NCI-H446 treated with DMSO at 0.1 percent for 48 hours (cell line): ENCODE data around the gene SLC25A22.

ENCODE experiments used
- DNase-seq: peaks from one replicate; lab custom pipeline; 2025; lab: John Stamatoyannopoulos, UW

SLC25A22 gene

GRCh38 chr11:821512-822371, 23.7 kb upstream of the SLC25A22 start:
- DNase-seq, result no peak

DNA sequence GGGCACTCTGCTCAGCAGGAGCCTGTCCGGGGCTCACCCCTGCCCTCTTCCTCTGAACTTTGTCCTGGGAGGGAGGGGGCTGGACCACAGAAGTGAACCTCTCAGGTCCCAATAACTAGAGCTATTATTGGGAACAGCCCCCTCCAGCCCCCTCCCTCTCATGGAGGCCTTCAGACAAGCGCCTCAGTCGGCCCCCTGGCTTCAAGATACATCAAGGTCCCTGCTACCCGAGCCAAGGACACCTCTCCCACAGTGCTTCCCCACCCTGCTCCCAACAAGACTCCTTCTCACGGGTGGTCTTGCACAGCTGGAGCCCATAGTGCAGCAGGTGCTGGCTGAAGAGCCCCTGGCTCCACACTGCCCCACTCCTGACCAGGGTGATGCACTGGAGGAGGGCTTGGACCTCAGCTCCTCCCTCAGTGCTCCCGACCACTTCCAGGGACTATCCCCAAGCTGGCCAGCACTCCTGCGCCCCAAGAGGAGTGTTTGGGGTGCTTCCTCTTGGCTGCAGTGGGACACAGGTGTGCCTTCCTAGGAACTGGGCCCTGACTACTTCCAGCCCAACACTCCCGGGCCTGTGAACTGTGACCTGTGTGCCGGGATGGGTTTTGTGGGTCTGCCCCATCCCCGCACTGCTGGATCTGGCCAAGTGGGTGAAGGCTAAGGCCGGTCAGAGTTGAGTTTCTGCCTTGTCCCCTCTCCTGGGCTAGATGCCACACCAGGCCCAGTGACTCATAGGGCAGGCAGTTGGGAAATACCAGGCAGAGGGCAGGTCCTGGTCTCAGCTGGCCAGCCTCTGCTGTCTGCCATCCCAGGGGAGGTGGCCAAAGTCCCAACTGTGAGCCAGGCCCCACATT, 22.8 kb upstream of the SLC25A22 start:
- DNase-seq, result no peak

DNA sequence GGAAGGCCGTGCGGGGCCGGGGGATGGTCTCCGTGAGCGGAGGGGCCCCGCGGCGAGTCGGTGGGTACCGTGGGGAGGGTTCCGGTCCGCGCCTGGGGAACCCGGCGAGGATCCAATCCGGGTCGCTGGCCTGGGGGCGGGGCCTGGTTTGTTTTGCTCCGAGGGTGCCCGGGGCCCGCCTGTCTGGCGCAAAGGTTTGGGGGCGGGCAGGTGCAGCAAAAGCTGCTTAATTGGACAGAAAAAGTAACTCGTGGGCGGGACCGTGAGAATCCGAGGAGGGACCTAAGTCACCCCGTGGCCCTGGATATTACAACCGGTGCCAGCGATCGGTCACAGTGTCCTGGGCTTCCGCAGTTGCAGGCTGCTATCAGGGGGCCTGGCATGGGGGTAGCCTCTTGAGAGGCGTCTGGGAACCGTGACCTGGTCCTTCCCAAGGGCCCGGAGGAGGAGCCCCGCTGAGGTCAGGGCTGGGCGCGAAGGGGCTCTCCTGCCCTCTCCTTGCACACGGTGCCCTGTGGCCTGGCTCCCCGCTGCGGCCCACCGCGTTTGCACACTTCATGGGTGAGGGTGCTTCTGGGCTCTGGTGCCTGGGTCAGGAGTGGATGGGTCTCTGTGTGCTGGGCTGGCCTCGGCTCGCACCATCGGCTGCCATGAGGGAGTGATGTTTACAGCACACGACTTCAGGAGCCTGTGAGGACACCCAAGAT, 22.0 kb upstream of the SLC25A22 start:
- peak; percentile 40 for DNase-seq

GRCh38 chr11:819129-819931, 21.2 kb upstream of the SLC25A22 start:
- DNase-seq, result peak; percentile 78

DNA sequence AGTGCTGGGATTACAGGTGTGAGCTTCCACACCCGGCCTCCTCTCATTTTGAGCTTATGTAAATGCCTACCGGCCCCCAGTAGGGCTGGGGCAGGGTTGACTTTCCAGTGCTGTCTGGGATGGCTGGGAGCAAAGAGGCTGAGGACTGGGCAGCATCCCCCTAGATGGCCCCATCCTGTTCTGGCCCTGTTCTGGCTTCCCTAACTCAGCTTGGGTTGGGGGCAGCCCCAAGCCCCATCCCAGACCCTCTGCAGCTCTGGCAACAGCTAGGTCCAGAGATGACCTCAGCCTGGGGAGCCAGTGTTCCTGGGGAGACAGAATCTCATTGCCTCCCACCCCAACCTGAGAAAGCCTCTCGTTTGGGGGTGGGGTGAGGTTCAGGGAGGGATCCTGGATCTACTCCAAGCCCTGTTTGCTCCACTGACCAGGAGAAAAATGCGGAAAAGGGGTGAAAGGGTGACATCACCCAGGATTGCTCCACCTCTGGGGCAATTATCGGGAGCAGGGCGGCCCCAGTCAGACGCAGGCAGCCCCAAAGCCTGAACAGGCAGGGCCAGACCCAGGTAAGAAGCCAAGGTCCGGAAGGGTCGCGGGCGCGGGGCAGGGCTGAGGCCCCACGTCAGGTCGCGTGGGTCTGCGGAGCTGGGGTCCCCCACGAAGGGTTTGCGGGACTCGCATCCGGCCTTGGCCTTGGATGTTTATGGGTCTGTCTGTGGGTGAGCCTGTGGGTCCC, 20.5 kb upstream of the SLC25A22 start, which contains the start of gene PNPLA2:
PNPLA2 (plus strand) TSS at position 519 of the 733 bp plus-strand sequence. CDS start 805 bp downstream, outside the sequence.
- no peak for DNase-seq

DNA sequence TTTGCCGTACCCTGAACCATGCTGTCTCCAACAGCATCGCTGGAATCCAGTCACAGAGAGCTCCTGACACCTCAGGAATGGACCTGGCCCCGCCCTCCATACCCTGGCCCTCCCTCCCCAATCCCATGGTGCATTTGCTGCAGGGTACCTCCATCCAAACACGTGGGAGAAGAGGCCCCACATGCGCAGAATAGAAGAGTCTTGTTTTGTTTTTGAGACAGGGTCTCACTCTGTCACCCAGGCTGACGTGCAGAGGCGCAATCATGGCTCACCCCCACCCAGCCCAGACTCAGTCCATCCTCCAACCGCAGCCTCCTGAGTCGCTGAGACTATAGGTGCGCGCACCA, 18.3 kb upstream of the SLC25A22 start:
- DNase-seq, result no peak

DNA sequence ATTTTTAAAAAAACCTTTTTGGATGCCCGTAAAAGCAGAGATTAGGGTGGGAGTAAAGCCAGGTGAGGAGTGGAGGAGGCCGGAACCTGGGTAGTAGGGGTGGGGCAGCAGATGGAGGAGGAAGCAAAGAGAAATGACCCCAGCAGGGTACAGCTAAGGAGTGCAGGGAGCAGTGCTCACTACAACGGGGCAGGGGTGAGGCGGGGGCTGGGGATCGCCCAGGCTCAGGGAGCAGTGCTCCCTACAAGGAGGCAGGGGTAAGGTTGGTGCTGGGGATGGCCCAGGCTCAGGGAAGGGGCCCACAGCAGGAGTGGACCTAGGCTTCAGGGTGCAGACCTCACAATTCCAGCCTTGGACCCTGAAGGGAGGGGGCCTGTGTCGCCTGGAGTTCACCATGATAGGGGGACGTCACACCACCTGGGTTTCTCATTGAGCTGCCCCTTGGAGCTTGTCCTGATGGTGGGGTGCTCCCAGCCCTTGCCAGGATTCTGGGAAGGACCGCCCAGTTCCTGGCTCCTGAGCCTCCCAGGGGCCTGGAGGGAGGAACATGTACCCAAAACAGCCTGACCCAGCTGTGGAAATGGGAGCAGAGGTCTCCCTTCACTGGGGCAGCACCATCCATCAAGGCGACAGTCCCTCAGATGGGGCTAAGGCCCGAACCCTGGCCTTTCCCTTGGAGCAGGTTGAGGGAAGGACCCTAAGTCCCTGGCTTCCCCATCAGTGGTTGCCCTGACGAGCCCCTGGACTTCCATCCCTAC, 17.8 kb upstream of the SLC25A22 start:
- DNase-seq, result no peak

GRCh38 chr11:813456-814096, 15.5 kb upstream of the SLC25A22 start:
- DNase-seq, result no peak

- DNase-seq, result no peak
Observed at GRCh38 chr11:813072-813455, 15.0 kb upstream of the SLC25A22 start.

GRCh38 chr11:812390-812789, 14.3 kb upstream of the SLC25A22 start:
- DNase-seq, result no peak

GRCh38 chr11:811446-812245, 13.6 kb upstream of the SLC25A22 start:
- DNase-seq, result no peak

- DNase-seq, result no peak
Observed at GRCh38 chr11:810040-810567, 12.0 kb upstream of the SLC25A22 start.

- DNase-seq, result peak; percentile 94
Observed at GRCh38 chr11:809287-810039, 11.4 kb upstream of the SLC25A22 start, which contains the start of gene RPLP2. TSS of gene RPLP2 (plus strand) at chr11:809967. CDS start at chr11:810235, 268 bp downstream.

DNA sequence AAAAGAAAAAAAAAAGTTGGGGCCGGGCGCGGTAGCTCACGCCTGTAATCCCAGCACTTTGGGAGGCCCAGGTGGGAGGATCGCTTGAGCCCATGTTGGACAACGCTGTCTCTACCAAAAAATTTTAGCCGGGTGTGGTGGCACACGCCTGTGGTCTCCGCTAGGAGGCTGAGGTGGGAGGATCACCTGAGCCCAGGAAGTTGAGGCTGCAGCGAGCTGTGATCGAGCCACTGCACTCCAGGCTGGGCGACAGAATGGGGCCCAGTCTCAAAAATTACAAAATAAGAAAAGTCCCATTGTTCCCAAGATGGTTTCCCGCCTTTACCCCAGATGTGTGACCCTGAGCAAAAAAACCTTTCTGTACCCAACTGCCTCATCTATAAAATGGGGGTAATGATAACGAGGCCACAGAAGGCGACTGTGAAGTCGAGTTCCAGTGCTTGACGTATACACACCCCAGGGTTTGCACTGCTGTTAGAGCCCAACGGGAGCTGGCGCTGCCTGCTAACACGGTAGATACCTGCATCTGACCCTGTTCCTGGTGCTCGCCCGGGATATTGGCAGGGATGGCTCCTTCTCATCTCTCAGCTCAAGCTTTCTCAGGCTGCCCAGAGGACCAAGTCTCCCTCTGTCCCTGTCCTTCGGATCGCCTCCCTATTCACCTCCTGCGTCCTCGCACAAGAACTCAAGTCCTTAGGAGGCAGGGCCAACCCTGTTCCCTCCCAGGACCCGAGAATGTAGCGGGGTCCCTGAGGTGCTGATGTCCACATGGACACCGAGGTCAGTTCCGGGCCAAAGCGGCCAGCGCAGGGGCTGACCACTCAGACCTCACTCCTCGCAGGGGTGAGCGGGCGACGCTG, 10.6 kb upstream of the SLC25A22 start:
- no peak for DNase-seq

DNA sequence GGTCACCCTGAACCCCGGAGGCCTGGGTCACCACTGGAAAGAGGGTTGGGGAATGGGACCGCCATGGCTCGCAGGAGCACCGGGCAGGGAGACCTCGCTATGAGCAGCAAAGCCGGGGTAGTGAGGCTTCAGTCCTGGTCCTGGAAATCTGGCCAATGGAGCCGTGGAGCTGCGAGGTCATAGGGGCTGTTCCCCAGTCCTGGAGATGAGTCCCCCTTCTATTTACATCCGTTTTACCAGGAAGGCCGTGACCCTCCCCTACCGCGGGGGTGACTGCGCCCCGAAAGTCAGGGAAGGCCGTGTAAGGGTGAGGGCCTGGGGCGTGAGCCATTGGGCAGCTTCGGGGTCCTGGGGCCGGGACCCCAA, 6.5 kb upstream of the SLC25A22 start:
- no peak for DNase-seq

DNA sequence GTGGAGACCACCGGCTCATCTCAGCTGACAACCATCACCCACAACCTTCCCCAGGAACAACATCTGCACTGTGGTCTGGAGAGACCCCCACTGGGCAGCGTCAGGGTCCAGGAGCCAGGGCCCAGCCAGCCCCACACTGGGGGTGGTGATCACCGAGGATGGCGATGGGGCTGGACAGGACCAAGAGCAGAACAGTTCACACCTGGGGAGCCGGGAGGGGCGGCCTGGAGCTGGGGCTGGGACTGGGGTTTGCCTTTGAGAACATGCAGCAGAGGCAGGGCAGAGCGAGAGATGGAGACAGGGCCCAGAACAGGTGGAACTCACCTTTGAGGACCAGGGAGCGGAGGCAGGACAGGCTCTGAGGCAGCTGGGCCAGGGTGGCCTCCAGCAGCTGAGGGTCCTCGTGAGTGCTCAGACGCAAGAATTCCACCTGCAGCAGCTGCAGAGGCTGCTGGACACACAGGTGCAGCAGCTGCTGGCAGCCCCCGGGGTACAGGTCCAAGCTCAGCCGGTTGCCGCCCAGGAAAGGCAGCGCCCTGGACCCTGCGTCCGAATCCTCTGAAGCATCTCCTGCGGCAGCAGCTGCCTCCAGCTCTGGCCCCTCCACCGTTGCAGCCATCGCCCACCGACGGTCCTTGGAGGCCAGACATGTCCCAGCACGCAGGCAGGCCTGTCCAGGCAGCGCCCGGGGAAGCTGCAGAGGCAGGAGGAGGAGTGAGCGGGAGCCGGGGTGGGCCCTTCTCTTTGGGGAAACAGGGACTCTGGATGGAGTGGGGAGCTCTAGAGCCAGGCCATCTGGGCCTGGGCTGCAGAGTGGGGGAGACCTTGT, 5.9 kb upstream of the SLC25A22 start:
- DNase-seq, result no peak
